GM12878 (cell line): ENCODE measurements around the gene NCAM2. TPM values are rescaled to one million over a fixed set of nuclear protein-coding genes. Genes with fewer than 3 reads are reported as not detected.

Experiments
- ATAC-seq: fragments of 200-7000 bp; cut with Tn5 transposase; 3 replicates; pipeline ENCODE4 v1.9.1; 2020; ENCODE audit warnings: mild to moderate bottlenecking, moderate library complexity
- BruUV-seq: library from RNA; stranded (reverse); fragments of 400-500 nt; replicated peaks from 2 replicates; lab custom pipeline; 2021; lab: Mats Ljungman, UMichigan
- CTCF ChIA-PET: fragments of 300-600 bp; sonication (Branson Sonifier 250); formaldehyde crosslinking; extraction: SDS; loops from one replicate; lab custom pipeline; 2021; ENCODE audit warnings: inconsistent platforms; lab: Yijun Ruan, JAX
- POLR2A ChIA-PET: fragments of 350-600 bp; formaldehyde crosslinking; extraction: SDS; loops from one replicate; lab custom pipeline; 2021; ENCODE audit warnings: inconsistent platforms; lab: Charles Lee
- RAD21 ChIA-PET: fragments of 300-600 bp; sonication (Branson Sonifier 250); formaldehyde crosslinking; loops from one replicate; lab custom pipeline; 2023; ENCODE audit warnings: antibody characterized with exemption; ENCODE audit not compliant: unreplicated experiment; lab: Charles Lee
- SMC1A ChIA-PET: fragments of 300-600 bp; sonication (Branson Sonifier 250); formaldehyde crosslinking; loops from one replicate; lab custom pipeline; 2023; ENCODE audit not compliant: unreplicated experiment, uncharacterized antibody; lab: Charles Lee
- DNase-seq: peaks from one replicate; pipeline ENCODE4 v3.0.0-alpha.2; 2011; ENCODE audit warnings: low read depth, low spot score
- FAIRE-seq: peaks from 3 replicates; lab custom pipeline; 2011; peaks lifted over from hg19 to GRCh38; lab: Jason Lieb, UNC
- H2AFZ ChIP-seq: 2 replicates; pipeline ENCODE4 v1.6.0; 2011; ENCODE audit warnings: low read depth, low read length, control low read depth; ENCODE audit not compliant: control insufficient read depth
- H3K27ac ChIP-seq: 2 replicates; pipeline ENCODE4 v1.5.1; 2011; ENCODE audit warnings: control low read depth; ENCODE audit not compliant: control insufficient read depth, insufficient read depth
- H3K27me3 ChIP-seq, 2 experiments: replicated peaks in 1 of 2; 2 replicates each; pipeline versions ENCODE4 v1.6.0 to v1.6.1; 2011; ENCODE audit warnings: low read length in 1 of 2; ENCODE audit not compliant: control insufficient read depth in 2 of 2, insufficient read depth in 2 of 2
- H3K36me3 ChIP-seq, 2 experiments: 2 replicates each; pipeline ENCODE4 v1.5.1; 2011; ENCODE audit warnings: low read length in 1 of 2; ENCODE audit not compliant: control insufficient read depth in 2 of 2, insufficient read depth in 2 of 2
- H3K4me1 ChIP-seq: 2 replicates; pipeline ENCODE4 v1.6.1; 2011; ENCODE audit warnings: mild to moderate bottlenecking, low read length, moderate library complexity, mixed read lengths; ENCODE audit not compliant: control insufficient read depth, insufficient read depth
- H3K4me2 ChIP-seq: 2 replicates; pipeline ENCODE4 v1.6.0; 2011; ENCODE audit warnings: control low read depth; ENCODE audit not compliant: control insufficient read depth, insufficient read depth
- H3K4me3 ChIP-seq: fragments of 200-600 bp; sonication (generic); 2 replicates; pipeline ENCODE4 v1.5.1; 2016
- H3K79me2 ChIP-seq: 2 replicates; pipeline ENCODE4 v1.6.0; 2011; ENCODE audit warnings: low read length; ENCODE audit not compliant: control insufficient read depth, insufficient read depth
- H3K9ac ChIP-seq: 2 replicates; pipeline ENCODE4 v1.8.0; 2011; ENCODE audit warnings: low read length, control low read depth, mixed read lengths; ENCODE audit not compliant: control insufficient read depth, insufficient read depth
- H3K9me3 ChIP-seq: replicated peaks from 3 replicates; pipeline ENCODE4 v1.5.1; 2011; ENCODE audit warnings: mild to moderate bottlenecking, low read length; ENCODE audit not compliant: control insufficient read depth, insufficient read depth
- H4K20me1 ChIP-seq: 2 replicates; pipeline ENCODE4 v1.6.0; 2011; ENCODE audit not compliant: control insufficient read depth, insufficient read depth
- ATF2 ChIP-seq: IDR thresholded peaks from 2 replicates; pipeline ENCODE4 v1.6.1; 2012; ENCODE audit warnings: low read length, inconsistent platforms
- FOXK2 ChIP-seq: fragments of 450-650 bp; IDR thresholded peaks from 2 replicates; pipeline ENCODE4 v1.6.1; 2017; ENCODE audit warnings: mild to moderate bottlenecking, moderate library complexity
- NFYA ChIP-seq: IDR thresholded peaks from 2 replicates; pipeline ENCODE4 v1.6.1; 2011; ENCODE audit warnings: low read depth, mild to moderate bottlenecking, low read length, improper control_type of control experiment, borderline replicate concordance
- PBX3 ChIP-seq: IDR thresholded peaks from 2 replicates; pipeline ENCODE4 v1.6.1; 2011; ENCODE audit warnings: mild to moderate bottlenecking, low read depth, low read length, moderate library complexity; ENCODE audit not compliant: insufficient replicate concordance
- PRDM15 ChIP-seq: fragments of 450-650 bp; formaldehyde crosslinking; IDR thresholded peaks from 2 replicates; pipeline ENCODE4 v1.4.0; 2020; ENCODE audit warnings: mild to moderate bottlenecking, moderate library complexity
- RB1 ChIP-seq: fragments of 450-650 bp; formaldehyde crosslinking; IDR thresholded peaks from 2 replicates; pipeline ENCODE4 v1.6.1; 2017; ENCODE audit warnings: mild to moderate bottlenecking, borderline replicate concordance
- SMAD1 ChIP-seq: fragments of 450-650 bp; IDR thresholded peaks from 2 replicates; pipeline ENCODE4 v1.6.1; 2018; ENCODE audit warnings: mild to moderate bottlenecking, low read depth; ENCODE audit not compliant: partially characterized antibody
- YY1 ChIP-seq: IDR thresholded peaks from 2 replicates; pipeline ENCODE4 v1.6.1; 2011; ENCODE audit warnings: low read depth, mild to moderate bottlenecking, low read length
- ZNF687 ChIP-seq: fragments of 450-650 bp; IDR thresholded peaks from 2 replicates; pipeline ENCODE4 v1.6.1; 2017; ENCODE audit warnings: mild to moderate bottlenecking, moderate library complexity
- WGBS: methylation state at CpG from one replicate; pipeline ENCODE4 v1.1.6; 2016; ENCODE audit warnings: low lambda C conversion rate; ENCODE audit not compliant: insufficient replicate concordance, insufficient coverage; ENCODE audit errors: missing lambda C conversion rate; 5-methylcytosine and 5-hydroxymethylcytosine counted together
- in situ Hi-C: fragments of 300-500 bp; cut with MboI; formaldehyde crosslinking; loops from 9 replicates; pipeline ENCODE4 v1.14.3; 2018; ENCODE audit warnings: mixed read lengths
- intact Hi-C: fragments of 100-400 bp; cut with micrococcal nuclease; formaldehyde crosslinking; loops from one replicate; pipeline ENCODE4 v1.14.2; 2022; ENCODE audit not compliant: unreplicated experiment
- polyA plus RNA-seq, 11 experiments: library from polyadenylated mRNA; depleted of rRNA in 4 of 11; unstranded in 6 of 11; stranded (reverse) in 5 of 11; fragments of >200 nt; fragmentation: Nextera tagmentation in 4 of 11; fragmentation: Illumina TruSeq in 1 of 11; extraction: Ambion mirVana in 4 of 11; extraction: Trizol in 1 of 11; gene quantifications; 1 replicate in 1 of 11; 2 replicates in 10 of 11; pipeline versions ENCODE4 v1.2.1 to v1.2.3, GENCODE V29; 2011 to 2016; ENCODE audit warnings: inconsistent platforms in 2 of 11, missing spikeins in 2 of 11, low read depth in 1 of 11
- total RNA-seq, 4 experiments: library from RNA; depleted of rRNA in 3 of 4; stranded (reverse); fragments of >200 nt in 3 of 4; fragmentation: Illumina TruSeq in 1 of 4; extraction: Trizol in 1 of 4; gene quantifications; 2 replicates each; pipeline versions ENCODE4 v1.2.1 to v1.2.3, GENCODE V29; 2013 to 2021

Gene NCAM2
- total and polyA plus RNA-seq, 10 of the 15 experiments (the other 5 are each of a cell fraction or from before 2014, with no cell fraction given) = 0.23 to 0.27 TPM; not detected in 8

- no peak for FAIRE-seq
- H3K36me3 ChIP-seq = no peaks in the 10 kb centered on the region
- no peaks in the 10 kb centered on the region for H3K9me3 ChIP-seq
- no peaks in the 10 kb centered on the region for H3K79me2 ChIP-seq
- RAD21 ChIA-PET = no interaction called here
- POLR2A ChIA-PET = no interaction called here
- no peak overlapping the region for H2AFZ ChIP-seq
- TF ChIP-seq YY1 (no peak), ZNF687 (no peak), RB1 (no peak), ATF2 (no peak), FOXK2 (no peak), PRDM15 (CRISPR knock-in tag) (no peak), NFYA (no peak), PBX3 (no peak), SMAD1 (no peak)
- TF ChIP-seq, all 136 proteins: peak for 0
- Histone ChIP-seq H3K4me3 (no peak overlapping the region), H3K9ac (no peak overlapping the region), H3K27me3 (no peaks in the 10 kb centered on the region), H3K27ac (no peak overlapping the region), H4K20me1 (no peaks in the 10 kb centered on the region), H3K4me1 (no peaks in the 10 kb centered on the region), H3K4me2 (no peak overlapping the region)
- SMC1A ChIA-PET = no interaction called here
- ATAC-seq (no peak), DNase-seq (no peak)
- in situ Hi-C loops = no loop called here
- WGBS = 0% methylated on average over 2 of the region's 2 CpGs
- CTCF ChIA-PET = no interaction called here
- BruUV-seq = no TSS peak
- intact Hi-C loops = no loop called here
These were observed 139.8 kb downstream of the NCAM2 start for GRCh38 chr21:21137986-21138385.
